WTC11 (cell line): ENCODE measurements around the gene TMA7B. TPM values are rescaled to one million over a fixed set of nuclear protein-coding genes. Genes with fewer than 3 reads are reported as not detected.

Experiments
- ATAC-seq: fragments of 200-7000 bp; cut with Tn5 transposase; 2 replicates; pipeline ENCODE4 v1.10.0; 2021; ENCODE audit warnings: mild to moderate bottlenecking, moderate library complexity
- CTCF ChIA-PET: fragments of 300-600 bp; sonication (Branson Sonifier 250); formaldehyde crosslinking; loops from one replicate; lab custom pipeline; 2021; ENCODE audit warnings: antibody characterized with exemption; lab: Charles Lee
- POLR2A ChIA-PET: fragments of 350-600 bp; sonication (Branson Sonifier 250); formaldehyde crosslinking; loops from one replicate; lab custom pipeline; 2021; ENCODE audit warnings: antibody characterized with exemption; lab: Charles Lee
- DNase-seq: peaks from one replicate; pipeline ENCODE4 v3.0.0; 2021; ENCODE audit warnings: low spot score
- H3K27ac Mint-ChIP-seq: 2 replicates; pipeline ENCODE4 v1.8.0; 2021; ENCODE audit warnings: mixed read lengths
- H3K27me3 Mint-ChIP-seq: 2 replicates; pipeline ENCODE4 v1.8.0; 2021; ENCODE audit warnings: low read depth, mild to moderate bottlenecking, moderate library complexity, mixed read lengths
- H3K36me3 Mint-ChIP-seq: 2 replicates; pipeline ENCODE4 v1.8.0; 2021; ENCODE audit warnings: mixed read lengths
- H3K4me1 Mint-ChIP-seq: 2 replicates; pipeline ENCODE4 v1.8.0; 2022; ENCODE audit warnings: mixed read lengths
- H3K4me3 Mint-ChIP-seq: 2 replicates; pipeline ENCODE4 v1.8.0; 2021; ENCODE audit warnings: mild to moderate bottlenecking, moderate library complexity, mixed read lengths
- H3K9me3 Mint-ChIP-seq: 2 replicates; pipeline ENCODE4 v1.8.0; 2021; ENCODE audit warnings: mixed read lengths
- AR ChIP-seq: fragments of 250-450 bp; sonication (Bioruptor Pico); IDR thresholded peaks from 2 replicates; pipeline ENCODE4 v1.9.0; 2021; ENCODE audit warnings: mild to moderate bottlenecking
- ATF6 ChIP-seq: sonication (generic); formaldehyde crosslinking; IDR thresholded peaks from 2 replicates; pipeline ENCODE4 v1.8.1; 2023; ENCODE audit warnings: mild to moderate bottlenecking, missing genetic modification reagents
- CREM ChIP-seq: sonication (generic); formaldehyde crosslinking; IDR thresholded peaks from 2 replicates; pipeline ENCODE4 v1.8.1; 2022; ENCODE audit warnings: mild to moderate bottlenecking, missing genetic modification reagents, moderate library complexity
- E2F4 ChIP-seq: sonication (generic); formaldehyde crosslinking; IDR thresholded peaks from 2 replicates; pipeline ENCODE4 v1.8.1; 2022; ENCODE audit warnings: low read depth, mild to moderate bottlenecking, moderate library complexity, missing genetic modification reagents, borderline replicate concordance
- EMX1 ChIP-seq: fragments of 250-450 bp; sonication (Bioruptor Pico); IDR thresholded peaks from 2 replicates; pipeline ENCODE4 v1.8.0; 2021; ENCODE audit warnings: mild to moderate bottlenecking
- ERG ChIP-seq: fragments of 250-450 bp; sonication (Bioruptor Pico); IDR thresholded peaks from 2 replicates; pipeline ENCODE4 v1.8.0; 2021; ENCODE audit warnings: mild to moderate bottlenecking
- FOXK1 ChIP-seq: sonication (generic); formaldehyde crosslinking; IDR thresholded peaks from 2 replicates; pipeline ENCODE4 v1.8.0; 2022; ENCODE audit warnings: mild to moderate bottlenecking, moderate library complexity, missing genetic modification reagents
- FOXP1 ChIP-seq: sonication (generic); formaldehyde crosslinking; IDR thresholded peaks from 2 replicates; pipeline ENCODE4 v1.8.0; 2022; ENCODE audit warnings: missing genetic modification reagents, mild to moderate bottlenecking, moderate library complexity, borderline replicate concordance
- FOXP4 ChIP-seq: sonication (generic); formaldehyde crosslinking; IDR thresholded peaks from 2 replicates; pipeline ENCODE4 v1.8.0; 2022; ENCODE audit warnings: mild to moderate bottlenecking, missing genetic modification reagents
- GRHL2 ChIP-seq: fragments of 250-450 bp; sonication (Bioruptor Pico); IDR thresholded peaks from 2 replicates; pipeline ENCODE4 v1.8.0; 2022; ENCODE audit warnings: mild to moderate bottlenecking, moderate library complexity; ENCODE audit not compliant: insufficient replicate concordance, severe bottlenecking
- IRF1 ChIP-seq: sonication (generic); formaldehyde crosslinking; IDR thresholded peaks from 2 replicates; pipeline ENCODE4 v1.8.0; 2023; ENCODE audit warnings: missing genetic modification reagents
- KAT7 ChIP-seq: sonication (generic); formaldehyde crosslinking; IDR thresholded peaks from 2 replicates; pipeline ENCODE4 v1.8.1; 2023; ENCODE audit warnings: missing genetic modification reagents, mild to moderate bottlenecking, borderline replicate concordance
- NR2C2 ChIP-seq: sonication (generic); formaldehyde crosslinking; IDR thresholded peaks from 2 replicates; pipeline ENCODE4 v1.8.0; 2022; ENCODE audit warnings: mild to moderate bottlenecking, missing genetic modification reagents
- NR3C1 ChIP-seq: sonication (generic); formaldehyde crosslinking; conservative IDR thresholded peaks from 2 replicates; pipeline ENCODE4 v1.8.1; 2023; ENCODE audit warnings: low read depth, mild to moderate bottlenecking, missing genetic modification reagents
- SMAD4 ChIP-seq: sonication (generic); formaldehyde crosslinking; IDR thresholded peaks from 2 replicates; pipeline ENCODE4 v1.8.0; 2022; ENCODE audit warnings: mild to moderate bottlenecking, missing genetic modification reagents
- SP1 ChIP-seq: sonication (generic); formaldehyde crosslinking; conservative IDR thresholded peaks from 2 replicates; pipeline ENCODE4 v1.8.1; 2022; ENCODE audit warnings: missing genetic modification reagents
- TEAD4 ChIP-seq: sonication (generic); formaldehyde crosslinking; IDR thresholded peaks from 2 replicates; pipeline ENCODE4 v1.8.0; 2022; ENCODE audit warnings: mild to moderate bottlenecking, missing genetic modification reagents
- ZBTB43 ChIP-seq: sonication (generic); formaldehyde crosslinking; IDR thresholded peaks from 2 replicates; pipeline ENCODE4 v1.8.1; 2023; ENCODE audit warnings: mild to moderate bottlenecking, missing genetic modification reagents
- ZNF121 ChIP-seq: sonication (generic); formaldehyde crosslinking; IDR thresholded peaks from 2 replicates; pipeline ENCODE4 v1.8.0; 2023; ENCODE audit warnings: missing genetic modification reagents
- ZNF219 ChIP-seq: sonication (generic); formaldehyde crosslinking; IDR thresholded peaks from 2 replicates; pipeline ENCODE4 v1.8.0; 2023; ENCODE audit warnings: missing genetic modification reagents, mild to moderate bottlenecking, borderline replicate concordance
- ZNF512 ChIP-seq: sonication (generic); formaldehyde crosslinking; IDR thresholded peaks from 2 replicates; pipeline ENCODE4 v1.8.1; 2022; ENCODE audit warnings: missing genetic modification reagents, borderline replicate concordance
- ZSCAN18 ChIP-seq: fragments of 250-450 bp; sonication (Bioruptor Pico); IDR thresholded peaks from 2 replicates; pipeline ENCODE4 v2.1.2; 2022; ENCODE audit warnings: mild to moderate bottlenecking, moderate library complexity
- total RNA-seq: library from RNA; stranded (reverse); gene quantifications from 3 replicates; pipeline ENCODE4 v1.2.3, GENCODE V29; 2021

The TMA7B gene
- total RNA-seq, 1 experiment from 2014 or later: not detected

- TF ChIP-seq SMAD4 (no peak), ZNF121 (CRISPR knock-in tag) (no peak), IRF1 (CRISPR knock-in tag) (no peak), FOXK1 (CRISPR knock-in tag) (no peak), EMX1 (CRISPR knock-in tag) (no peak), GRHL2 (CRISPR knock-in tag) (no peak), KAT7 (no peak), FOXP1 (no peak), ATF6 (no peak)
- TF ChIP-seq, all 79 proteins: peak for 0
Measured at GRCh38 chr22:39979048-39979447, 18.9 kb downstream of the TMA7B start (continued).

- H3K27ac Mint-ChIP-seq: no peak overlapping the region
- no peak overlapping the region for H3K4me3 Mint-ChIP-seq
- H3K36me3 Mint-ChIP-seq: no peaks in the 10 kb centered on the region
- ATAC-seq (no peak), DNase-seq (no peak)
- no peaks in the 10 kb centered on the region for H3K9me3 Mint-ChIP-seq
- H3K4me1 Mint-ChIP-seq: no peaks in the 10 kb centered on the region
- H3K27me3 Mint-ChIP-seq: peaks cover 16% of the 10 kb centered on the region
- POLR2A ChIA-PET: no interaction called here
- CTCF ChIA-PET: interaction anchor here (1.2 kb wide), 1 partner anchor 26 kb away, joined by 3 read pairs; no protein-coding TSS in a partner anchor
- no peak for TF ChIP-seq CREM (CRISPR knock-in tag)
- TF ChIP-seq ERG (CRISPR knock-in tag): no peak
- TF ChIP-seq TEAD4 (CRISPR knock-in tag): no peak
- no peak for TF ChIP-seq SP1 (CRISPR knock-in tag)
- TF ChIP-seq ZNF219: no peak
- no peak for TF ChIP-seq FOXP4
- no peak for TF ChIP-seq AR
- TF ChIP-seq ZNF512 (CRISPR knock-in tag): no peak
- no peak for TF ChIP-seq NR3C1 (CRISPR knock-in tag)
- no peak for TF ChIP-seq ZSCAN18
- TF ChIP-seq FOXP1: no peak
- TF ChIP-seq E2F4: no peak
- no peak for TF ChIP-seq ZBTB43 (CRISPR knock-in tag)
- TF ChIP-seq NR2C2 (CRISPR knock-in tag): no peak
Measured at GRCh38 chr22:39979458-39979857, 19.3 kb downstream of the TMA7B start.
